Activated B cell treated with CpG ODN at 0.5 μM for 24 hours (primary cell): ENCODE results near the gene IL11. TPM values are rescaled to one million over a fixed set of nuclear protein-coding genes. Genes with fewer than 3 reads are reported as not detected.
A peak's percentile ranks its signal among the peaks of the same experiment; 100 is the strongest.

Source experiments
- ATAC-seq: fragments of 200-7000 bp; cut with Tn5 transposase; one replicate; pipeline ENCODE4 v1.10.0; 2021; ENCODE audit warnings: low read depth, mild to moderate bottlenecking, moderate library complexity
- CTCF ChIA-PET: fragments of 350-600 bp; sonication (Branson Sonifier 250); formaldehyde crosslinking; loops from one replicate; lab custom pipeline; 2021; ENCODE audit warnings: antibody characterized with exemption; lab: Charles Lee
- POLR2A ChIA-PET: fragments of 350-600 bp; sonication (Branson Sonifier 250); formaldehyde crosslinking; loops from one replicate; lab custom pipeline; 2021; ENCODE audit warnings: antibody characterized with exemption; lab: Charles Lee
- DNase-seq: peaks from one replicate; pipeline ENCODE4 v3.0.0; 2022
- H3K27ac Mint-ChIP-seq: one replicate; pipeline ENCODE4 v1.8.0; 2020; ENCODE audit warnings: mixed read lengths
- H3K27me3 Mint-ChIP-seq: one replicate; pipeline ENCODE4 v1.8.0; 2021; ENCODE audit warnings: mixed read lengths
- H3K36me3 Mint-ChIP-seq: one replicate; pipeline ENCODE4 v1.8.0; 2021; ENCODE audit warnings: low read depth, mixed read lengths
- H3K4me1 Mint-ChIP-seq: one replicate; pipeline ENCODE4 v1.8.0; 2021; ENCODE audit warnings: mixed read lengths
- H3K4me3 Mint-ChIP-seq: one replicate; pipeline ENCODE4 v1.8.0; 2020; ENCODE audit warnings: mild to moderate bottlenecking, mixed read lengths
- H3K9me3 Mint-ChIP-seq: one replicate; pipeline ENCODE4 v1.8.0; 2020; ENCODE audit warnings: mixed read lengths
- intact Hi-C: fragments of 100-400 bp; cut with micrococcal nuclease; formaldehyde crosslinking; loops from one replicate; pipeline ENCODE4 v1.15.1; 2024
- total RNA-seq: library from RNA; stranded (reverse); gene quantifications from 2 replicates; pipeline ENCODE4 v1.2.3, GENCODE V29; 2022
- TF ChIP-seq, protein P1 (sequence below): fragments of 200-600 bp; IDR thresholded peaks from one replicate; pipeline ENCODE4 v1.8.0; 2022; ENCODE audit warnings: antibody characterized with exemption, mild to moderate bottlenecking

IL11 gene
- total RNA-seq, 1 donor from 2014 or later: not detected

DNA sequence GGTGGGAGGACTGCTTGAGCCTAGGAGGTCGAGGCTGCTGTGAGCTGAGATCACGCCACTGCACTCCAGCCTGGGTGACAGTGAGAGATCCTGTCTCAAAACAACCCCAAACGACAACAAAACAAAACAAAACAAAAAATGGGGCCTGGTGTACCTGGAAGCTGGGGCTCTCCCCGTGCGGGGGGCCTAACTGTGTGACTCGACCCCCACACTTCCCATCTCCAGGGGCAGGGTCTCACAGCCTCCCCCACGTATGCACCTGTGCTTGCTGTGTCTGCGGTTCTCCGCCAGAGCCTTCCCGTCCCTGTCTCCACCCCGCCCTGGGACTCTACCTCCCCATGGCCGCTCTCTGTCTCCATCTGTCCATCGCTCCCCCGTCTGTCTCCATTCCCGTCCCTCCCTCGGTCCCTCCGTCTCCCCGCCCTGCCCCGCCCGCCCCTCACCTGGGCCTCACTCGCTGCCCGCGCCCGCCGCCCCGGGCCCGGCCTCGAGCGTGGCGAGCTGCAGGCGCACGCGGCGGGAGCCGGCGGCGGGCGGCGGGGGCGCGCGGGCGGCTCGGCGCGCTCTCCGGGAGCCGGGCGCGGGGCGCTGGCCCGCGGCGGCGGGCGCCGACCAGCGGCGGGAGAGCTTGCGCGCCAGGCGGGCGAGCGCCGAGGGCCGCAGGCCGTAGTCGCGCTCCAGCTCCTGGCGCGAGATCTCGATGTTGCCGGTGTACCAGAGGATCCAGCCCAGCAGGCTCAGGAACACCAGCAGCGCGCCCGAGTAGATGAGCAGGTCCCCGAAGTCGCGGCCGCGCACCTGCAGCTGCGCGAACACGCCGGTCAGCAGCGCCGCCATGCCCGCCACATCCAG, 13.2 kb upstream of the IL11 start:
- DNase-seq (no peak), ATAC-seq (peak; percentile 3)
- intact Hi-C loops: loop anchor here (2.0 kb wide), 1 partner anchor 241 kb away; the partner anchor contains the start of gene ZNF784
- POLR2A ChIA-PET: interaction anchor here (0.6 to 11.3 kb wide), 16 partner anchors 10 to 429 kb away, joined by 3 to 215 read pairs (median 6); partner anchors contain the start of genes KMT5C, PPP6R1, U2AF2 and UBE2S
- Mint-ChIP-seq H3K36me3 (peaks cover 29% of the 10 kb centered on the region), H3K9me3 (no peaks in the 10 kb centered on the region), H3K4me3 (peak overlapping the region; percentile 80), H3K4me1 (peaks cover 50% of the 10 kb centered on the region), H3K27ac (peak overlapping the region; percentile 68), H3K27me3 (no peaks in the 10 kb centered on the region)
- TF ChIP-seq, protein P1, sequence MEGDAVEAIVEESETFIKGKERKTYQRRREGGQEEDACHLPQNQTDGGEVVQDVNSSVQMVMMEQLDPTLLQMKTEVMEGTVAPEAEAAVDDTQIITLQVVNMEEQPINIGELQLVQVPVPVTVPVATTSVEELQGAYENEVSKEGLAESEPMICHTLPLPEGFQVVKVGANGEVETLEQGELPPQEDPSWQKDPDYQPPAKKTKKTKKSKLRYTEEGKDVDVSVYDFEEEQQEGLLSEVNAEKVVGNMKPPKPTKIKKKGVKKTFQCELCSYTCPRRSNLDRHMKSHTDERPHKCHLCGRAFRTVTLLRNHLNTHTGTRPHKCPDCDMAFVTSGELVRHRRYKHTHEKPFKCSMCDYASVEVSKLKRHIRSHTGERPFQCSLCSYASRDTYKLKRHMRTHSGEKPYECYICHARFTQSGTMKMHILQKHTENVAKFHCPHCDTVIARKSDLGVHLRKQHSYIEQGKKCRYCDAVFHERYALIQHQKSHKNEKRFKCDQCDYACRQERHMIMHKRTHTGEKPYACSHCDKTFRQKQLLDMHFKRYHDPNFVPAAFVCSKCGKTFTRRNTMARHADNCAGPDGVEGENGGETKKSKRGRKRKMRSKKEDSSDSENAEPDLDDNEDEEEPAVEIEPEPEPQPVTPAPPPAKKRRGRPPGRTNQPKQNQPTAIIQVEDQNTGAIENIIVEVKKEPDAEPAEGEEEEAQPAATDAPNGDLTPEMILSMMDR: no peak
- CTCF ChIA-PET: interaction anchor here (0.6 to 3.1 kb wide), 14 partner anchors 24 to 242 kb away, joined by 3 to 18 read pairs (median 4); partner anchors contain the start of genes HSPBP1, KMT5C and UBE2S

DNA sequence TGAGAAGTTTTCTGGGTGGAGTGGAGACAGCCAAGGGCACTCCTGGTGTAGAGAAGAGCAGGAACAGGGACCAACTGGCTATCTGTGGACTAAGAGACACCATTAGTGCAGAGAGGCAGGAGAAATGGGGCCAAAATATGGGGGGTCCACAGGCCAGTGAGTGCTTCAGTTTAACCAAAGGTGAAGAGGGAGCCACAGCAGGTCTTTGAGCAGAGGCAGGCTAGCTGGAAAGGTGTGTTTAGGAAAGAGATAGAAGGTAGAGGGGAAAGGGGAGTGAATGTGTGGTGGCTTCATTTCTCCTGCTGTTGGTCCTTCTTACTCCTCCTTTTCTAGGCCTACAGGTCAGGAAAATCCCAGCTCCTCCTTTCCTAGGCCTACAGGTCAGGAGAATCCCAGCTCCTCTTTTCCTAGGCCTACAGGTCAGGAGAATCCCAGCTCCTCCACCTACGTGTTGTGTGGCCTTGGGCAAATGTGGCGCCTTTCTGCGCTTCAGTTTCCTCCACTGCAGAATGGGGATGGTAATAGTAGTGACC, 12.3 kb upstream of the IL11 start:
- TF ChIP-seq, protein P1: no peak
- Mint-ChIP-seq H3K36me3 (peaks cover 20% of the 10 kb centered on the region), H3K27ac (no peak overlapping the region), H3K4me1 (peaks cover 41% of the 10 kb centered on the region), H3K9me3 (no peaks in the 10 kb centered on the region), H3K4me3 (peak overlapping the region; percentile 80), H3K27me3 (no peaks in the 10 kb centered on the region)
- ATAC-seq (no peak), DNase-seq (no peak)
- ChIA-PET CTCF (interaction anchor here (1.3 to 3.1 kb wide), 2 partner anchors 103 to 121 kb away, joined by 4 to 18 read pairs; partner anchors contain the start of gene HSPBP1), POLR2A (interaction anchor here (0.7 to 11.3 kb wide), 5 partner anchors 14 to 242 kb away, joined by 3 to 215 read pairs (median 28); partner anchors contain the start of genes KMT5C and UBE2S)
- intact Hi-C loops: no loop called here

DNA sequence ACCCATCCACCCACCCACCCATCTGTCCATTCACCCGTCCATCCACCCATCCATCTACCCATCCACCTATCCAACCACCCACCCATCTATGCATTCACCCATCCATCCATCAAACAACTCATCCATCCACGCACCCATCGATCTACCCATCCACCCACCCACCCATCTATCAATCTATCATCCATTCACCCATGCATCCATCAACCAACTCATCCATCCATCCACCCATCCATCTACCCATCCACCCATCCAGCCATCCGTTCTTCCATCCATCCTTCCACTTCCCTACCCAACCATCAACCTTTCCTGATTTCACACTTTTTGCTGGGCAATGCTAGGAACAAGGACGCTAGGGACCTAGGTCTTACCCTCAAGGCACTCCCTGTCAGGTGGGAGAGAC, 11.8 kb upstream of the IL11 start:
- ATAC-seq (no peak), DNase-seq (no peak)
- POLR2A ChIA-PET: interaction anchor here (2.9 kb wide), 1 partner anchor 13 kb away, joined by 9 read pairs; no protein-coding TSS in a partner anchor
- intact Hi-C loops: no loop called here
- CTCF ChIA-PET: no interaction called here
- H3K4me1 Mint-ChIP-seq: peaks cover 35% of the 10 kb centered on the region
- H3K27ac Mint-ChIP-seq: no peak overlapping the region
- peak overlapping the region; percentile 1 for H3K4me3 Mint-ChIP-seq
- peaks cover 14% of the 10 kb centered on the region for H3K36me3 Mint-ChIP-seq
- H3K9me3 Mint-ChIP-seq: no peaks in the 10 kb centered on the region
- H3K27me3 Mint-ChIP-seq: no peaks in the 10 kb centered on the region
- TF ChIP-seq, protein P1: no peak

DNA sequence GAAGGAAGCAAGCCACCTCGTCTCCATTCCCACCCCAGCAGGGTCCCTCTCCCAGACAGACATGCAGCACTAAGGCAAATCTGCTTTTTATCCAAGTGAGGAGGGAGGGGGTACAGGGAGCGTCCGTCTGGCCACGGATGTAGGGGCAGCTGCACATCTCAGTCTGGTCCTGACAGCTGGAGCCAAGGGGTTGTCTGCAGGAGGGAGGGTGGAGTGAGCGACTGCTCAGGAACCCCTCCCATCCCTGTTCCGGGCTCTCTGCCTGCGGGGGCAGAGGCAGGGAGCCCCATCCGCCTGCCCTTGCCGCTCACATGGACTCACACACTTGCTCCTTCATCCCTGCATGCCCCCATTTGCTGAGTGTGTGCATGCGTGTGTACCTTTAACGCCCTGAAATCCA, 8.9 kb upstream of the IL11 start:
- peaks cover 10% of the 10 kb centered on the region for H3K4me1 Mint-ChIP-seq
- ChIA-PET POLR2A (no interaction called here), CTCF (no interaction called here)
- H3K27ac Mint-ChIP-seq: no peak overlapping the region
- no peaks in the 10 kb centered on the region for H3K9me3 Mint-ChIP-seq
- no peaks in the 10 kb centered on the region for H3K36me3 Mint-ChIP-seq
- DNase-seq (no peak), ATAC-seq (no peak)
- H3K27me3 Mint-ChIP-seq: peaks cover 12% of the 10 kb centered on the region
- no peak overlapping the region for H3K4me3 Mint-ChIP-seq
- intact Hi-C loops: no loop called here
- TF ChIP-seq, protein P1: no peak
